ENCODE measurements around the gene ATP8A2. TPM values are rescaled to one million over a fixed set of nuclear protein-coding genes. Genes with fewer than 3 reads are reported as not detected.

The ATP8A2 gene
- total and polyA plus RNA-seq, 3 donors from 2014 or later, result 14.2 to 38.3 (median 16.5) TPM

DNA sequence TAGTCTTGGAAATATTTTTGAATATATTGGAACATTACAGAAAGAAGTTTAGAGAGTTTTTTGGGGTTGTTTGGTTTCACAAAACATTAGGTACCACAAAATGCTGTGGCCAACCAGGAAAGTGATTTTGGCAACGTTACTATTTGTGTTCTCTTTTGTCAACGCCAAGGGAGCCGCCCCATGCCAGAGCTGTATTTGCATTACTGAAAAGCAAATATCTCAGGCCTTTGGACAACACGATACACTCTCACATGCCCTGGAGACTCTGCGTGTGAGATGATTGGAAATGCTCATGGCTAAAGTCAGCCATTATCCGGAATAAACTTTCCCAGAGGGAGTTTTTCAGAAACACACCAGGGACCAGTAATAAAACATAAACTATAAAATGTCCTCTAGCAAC, 355.5 kb downstream of the ATP8A2 start:
- Histone ChIP-seq H3K4me3 (no peak overlapping the region), H3K27me3 (no peaks in the 10 kb centered on the region), H3K9me3 (no peaks in the 10 kb centered on the region), H3K36me3 (ENCODE audit: low read depth, missing control alignments) (no peaks in the 10 kb centered on the region), H3K4me1 (no peaks in the 10 kb centered on the region), H3K27ac (no peak overlapping the region)
- intact Hi-C loops (cut with DNase I; ENCODE audit: low total_unique reads), result no loop called here
- TF ChIP-seq, protein P1, sequence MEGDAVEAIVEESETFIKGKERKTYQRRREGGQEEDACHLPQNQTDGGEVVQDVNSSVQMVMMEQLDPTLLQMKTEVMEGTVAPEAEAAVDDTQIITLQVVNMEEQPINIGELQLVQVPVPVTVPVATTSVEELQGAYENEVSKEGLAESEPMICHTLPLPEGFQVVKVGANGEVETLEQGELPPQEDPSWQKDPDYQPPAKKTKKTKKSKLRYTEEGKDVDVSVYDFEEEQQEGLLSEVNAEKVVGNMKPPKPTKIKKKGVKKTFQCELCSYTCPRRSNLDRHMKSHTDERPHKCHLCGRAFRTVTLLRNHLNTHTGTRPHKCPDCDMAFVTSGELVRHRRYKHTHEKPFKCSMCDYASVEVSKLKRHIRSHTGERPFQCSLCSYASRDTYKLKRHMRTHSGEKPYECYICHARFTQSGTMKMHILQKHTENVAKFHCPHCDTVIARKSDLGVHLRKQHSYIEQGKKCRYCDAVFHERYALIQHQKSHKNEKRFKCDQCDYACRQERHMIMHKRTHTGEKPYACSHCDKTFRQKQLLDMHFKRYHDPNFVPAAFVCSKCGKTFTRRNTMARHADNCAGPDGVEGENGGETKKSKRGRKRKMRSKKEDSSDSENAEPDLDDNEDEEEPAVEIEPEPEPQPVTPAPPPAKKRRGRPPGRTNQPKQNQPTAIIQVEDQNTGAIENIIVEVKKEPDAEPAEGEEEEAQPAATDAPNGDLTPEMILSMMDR (IDR thresholded peaks at IDR 0.05), result no peak
- TF ChIP-seq POLR2A (IDR thresholded peaks at IDR 0.05), result no peak
- 69 to 78% methylated on average over 6 of the region's 6 CpGs for WGBS, 2 donors
- no peak for DNase-seq

DNA sequence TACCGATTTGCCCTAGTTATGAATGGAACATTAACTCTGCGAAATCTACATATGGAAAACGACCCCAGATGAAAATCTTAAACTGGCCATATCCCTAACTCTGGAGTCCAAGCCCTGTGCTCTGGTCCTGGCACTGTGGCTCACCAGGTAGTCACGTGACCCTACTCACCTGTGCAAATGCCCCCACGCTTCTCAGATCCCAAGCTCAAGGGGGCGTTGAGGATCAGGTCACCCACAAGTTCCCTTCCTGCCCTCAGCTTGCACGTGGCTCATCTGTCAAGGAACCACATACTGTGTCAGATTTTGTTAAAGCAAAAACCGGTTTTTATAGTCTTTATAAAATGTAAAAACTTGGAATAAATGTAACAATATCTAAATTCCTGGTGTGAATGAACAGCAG, 356.0 kb downstream of the ATP8A2 start:
- no peaks in the 10 kb centered on the region for H3K4me1 ChIP-seq
- H3K36me3 ChIP-seq (ENCODE audit: low read depth, missing control alignments), result no peaks in the 10 kb centered on the region
- WGBS, 2 donors, result 84 to 88% methylated on average over 8 of the region's 8 CpGs
- H3K4me3 ChIP-seq, result no peak overlapping the region
- H3K27me3 ChIP-seq, result no peaks in the 10 kb centered on the region
- H3K9me3 ChIP-seq, result no peaks in the 10 kb centered on the region
- intact Hi-C loops (cut with DNase I; ENCODE audit: low total_unique reads), result no loop called here
- no peak overlapping the region for H3K27ac ChIP-seq
- TF ChIP-seq, protein P1 (IDR thresholded peaks at IDR 0.05), result no peak
- no peak for TF ChIP-seq POLR2A (IDR thresholded peaks at IDR 0.05)
- DNase-seq, result no peak

DNA sequence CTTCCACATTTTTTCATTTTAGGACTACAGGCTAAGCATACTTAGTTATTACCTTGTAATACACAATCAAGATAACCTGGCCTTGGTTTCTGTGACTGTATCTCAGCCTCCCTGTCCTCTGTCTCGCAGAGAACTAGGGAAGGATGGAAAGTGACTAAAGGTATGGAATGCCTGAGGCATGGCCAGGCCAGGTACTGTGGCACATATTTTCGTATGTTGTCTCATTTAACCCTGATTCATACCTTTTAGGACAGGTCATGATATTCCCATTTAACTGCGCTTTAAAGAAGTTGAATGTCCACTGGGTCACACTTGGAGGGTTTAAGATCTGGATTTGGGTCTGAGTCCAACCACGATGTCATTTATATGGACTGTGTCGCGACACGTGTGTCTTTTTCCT, 357.4 kb downstream of the ATP8A2 start:
- no peak for DNase-seq
- H3K9me3 ChIP-seq, result no peaks in the 10 kb centered on the region
- TF ChIP-seq, protein P1 (IDR thresholded peaks at IDR 0.05), result no peak
- no peak for TF ChIP-seq POLR2A (IDR thresholded peaks at IDR 0.05)
- no peak overlapping the region for H3K4me3 ChIP-seq
- H3K4me1 ChIP-seq, result no peaks in the 10 kb centered on the region
- H3K36me3 ChIP-seq (ENCODE audit: low read depth, missing control alignments), result no peaks in the 10 kb centered on the region
- intact Hi-C loops (cut with DNase I; ENCODE audit: low total_unique reads), result no loop called here
- 82 to 92% methylated on average over 7 of the region's 7 CpGs for WGBS, 2 donors
- H3K27me3 ChIP-seq, result no peaks in the 10 kb centered on the region
- no peak overlapping the region for H3K27ac ChIP-seq

DNA sequence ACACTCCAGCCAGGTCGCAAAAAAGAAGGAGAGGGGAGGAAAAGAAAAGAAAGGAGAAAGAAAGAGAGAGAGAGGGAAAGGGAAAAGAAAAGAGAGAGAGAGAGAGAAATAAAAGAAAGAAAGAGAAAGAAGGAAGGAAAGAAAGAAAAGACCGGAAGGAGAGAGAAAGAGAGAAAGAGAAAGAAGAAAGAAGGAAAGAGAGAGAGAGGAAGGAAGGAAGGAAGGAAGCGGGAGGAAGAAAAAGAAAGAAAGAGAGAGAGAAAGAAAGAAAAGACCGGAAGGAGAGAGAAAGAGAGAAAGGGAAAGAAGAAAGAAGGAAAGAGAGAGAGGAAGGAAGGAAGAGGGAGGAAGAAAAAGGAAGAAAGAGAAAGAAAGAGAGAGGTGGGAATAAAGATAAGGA, 359.3 kb downstream of the ATP8A2 start:
- no peaks in the 10 kb centered on the region for H3K4me1 ChIP-seq
- H3K4me3 ChIP-seq, result no peak overlapping the region
- no peaks in the 10 kb centered on the region for H3K27me3 ChIP-seq
- no peaks in the 10 kb centered on the region for H3K9me3 ChIP-seq
- intact Hi-C loops (cut with DNase I; ENCODE audit: low total_unique reads), result no loop called here
- H3K36me3 ChIP-seq (ENCODE audit: low read depth, missing control alignments), result no peaks in the 10 kb centered on the region
- 91 to 95% methylated on average over 4 of the region's 4 CpGs for WGBS, 2 donors
- no peak for DNase-seq
- TF ChIP-seq POLR2A (IDR thresholded peaks at IDR 0.05), result no peak
- TF ChIP-seq, protein P1 (IDR thresholded peaks at IDR 0.05), result no peak
- H3K27ac ChIP-seq, result no peak overlapping the region

DNA sequence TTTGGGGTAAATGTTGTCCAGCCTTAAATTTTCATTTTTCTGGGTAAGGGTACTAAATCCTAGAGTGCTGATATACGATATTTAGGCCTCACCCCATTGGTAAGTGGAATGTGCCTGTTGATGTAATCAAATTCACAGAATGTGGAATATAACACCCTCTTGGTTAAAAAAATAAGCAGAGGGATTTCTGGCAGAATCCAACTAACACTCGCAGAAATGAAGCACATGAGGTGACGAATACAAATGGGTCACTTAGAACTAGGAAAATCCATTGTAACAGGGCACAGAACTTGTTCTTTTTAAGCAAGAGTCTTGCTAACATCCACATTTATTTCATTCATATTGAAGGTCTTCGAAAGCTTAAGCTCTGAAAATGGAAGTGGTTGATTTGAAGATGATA, 359.8 kb downstream of the ATP8A2 start:
- TF ChIP-seq POLR2A (IDR thresholded peaks at IDR 0.05), result no peak
- TF ChIP-seq, protein P1 (IDR thresholded peaks at IDR 0.05), result no peak
- no peak overlapping the region for H3K4me3 ChIP-seq
- 91 to 92% methylated on average over 4 of the region's 4 CpGs for WGBS, 2 donors
- H3K9me3 ChIP-seq, result no peaks in the 10 kb centered on the region
- no peaks in the 10 kb centered on the region for H3K27me3 ChIP-seq
- H3K27ac ChIP-seq, result no peak overlapping the region
- intact Hi-C loops (cut with DNase I; ENCODE audit: low total_unique reads), result no loop called here
- DNase-seq, result no peak
- no peaks in the 10 kb centered on the region for H3K36me3 ChIP-seq (ENCODE audit: low read depth, missing control alignments)
- H3K4me1 ChIP-seq, result no peaks in the 10 kb centered on the region

All from testis (tissue), 3 donors.